CD4-positive, alpha-beta T cell treated with Interleukin-21 for 1 hour (primary cell): ENCODE data around the gene TENM4.

ENCODE experiments used
- DNase-seq: peaks from one replicate; pipeline ENCODE4 v3.0.0-alpha.2; 2020

TENM4 gene

GRCh38 chr11:79417069-79417920 lies 23.5 kb downstream of the TENM4 start:
- DNase-seq = no peak

- DNase-seq = no peak
These were observed 24.9 kb downstream of the TENM4 start for GRCh38 chr11:79415912-79416311.

GRCh38 chr11:79415411-79415810 lies 25.4 kb downstream of the TENM4 start:
- no peak for DNase-seq

- no peak for DNase-seq
These were observed 26.0 kb downstream of the TENM4 start for GRCh38 chr11:79414644-79415317.

GRCh38 chr11:79414041-79414440 lies 26.8 kb downstream of the TENM4 start:
- DNase-seq = no peak

- no peak for DNase-seq
These were observed 27.6 kb downstream of the TENM4 start for GRCh38 chr11:79413268-79413667.

GRCh38 chr11:79412761-79413160 lies 28.1 kb downstream of the TENM4 start:
- DNase-seq = no peak

GRCh38 chr11:79409330-79409729 lies 31.5 kb downstream of the TENM4 start:
- DNase-seq = no peak

- no peak for DNase-seq
These were observed 34.5 kb downstream of the TENM4 start for GRCh38 chr11:79406376-79406775.

GRCh38 chr11:79404806-79405205 lies 36.0 kb downstream of the TENM4 start:
- no peak for DNase-seq

GRCh38 chr11:79404325-79404724 lies 36.5 kb downstream of the TENM4 start:
- no peak for DNase-seq

- DNase-seq = no peak
These were observed 37.0 kb downstream of the TENM4 start for GRCh38 chr11:79403839-79404238.

- DNase-seq = no peak
These were observed 37.9 kb downstream of the TENM4 start for GRCh38 chr11:79402912-79403311.

- no peak for DNase-seq
These were observed 40.0 kb downstream of the TENM4 start for GRCh38 chr11:79400717-79401330.

- no peak for DNase-seq
These were observed 40.6 kb downstream of the TENM4 start for GRCh38 chr11:79400206-79400605.

GRCh38 chr11:79397252-79397651 lies 43.6 kb downstream of the TENM4 start:
- no peak for DNase-seq

GRCh38 chr11:79396674-79397073 lies 44.2 kb downstream of the TENM4 start:
- no peak for DNase-seq

- no peak for DNase-seq
These were observed 44.8 kb downstream of the TENM4 start for GRCh38 chr11:79396001-79396400.

- no peak for DNase-seq
These were observed 47.3 kb downstream of the TENM4 start for GRCh38 chr11:79393362-79394043.

GRCh38 chr11:79392161-79392560 lies 48.7 kb downstream of the TENM4 start:
- no peak for DNase-seq

- no peak for DNase-seq
These were observed 49.9 kb downstream of the TENM4 start for GRCh38 chr11:79390923-79391322.

GRCh38 chr11:79390477-79390876 lies 50.4 kb downstream of the TENM4 start:
- no peak for DNase-seq

- DNase-seq = no peak
These were observed 52.6 kb downstream of the TENM4 start for GRCh38 chr11:79388201-79388600.
